Activated CD8-positive, alpha-beta memory T cell treated with anti-CD3 and anti-CD28 coated beads, Interleukin-2, amount 50 U/mL, for 24 hours (primary cell): ENCODE data around the gene CTNNA3.
"Not testable (repeated sequence)": the region's sequence is repeated elsewhere in the genome, so short reads cannot be mapped to it uniquely, and the experiment has no call there.

ENCODE experiments used
- DNase-seq: peaks from one replicate; pipeline ENCODE4 v3.0.0-alpha.2; 2020; ENCODE audit errors: extremely low read depth

Gene CTNNA3

GRCh38 chr10:67696029-67696428 lies at the start of gene CTNNA3:
CTNNA3 (minus strand) TSS chr10:67696195.
- DNase-seq = no peak

GRCh38 chr10:67735430-67735829 lies 39.4 kb upstream of the CTNNA3 start:
- DNase-seq = no peak

GRCh38 chr10:67733511-67733910 lies 37.5 kb upstream of the CTNNA3 start:
- DNase-seq = no peak

GRCh38 chr10:67725567-67725966 lies 29.6 kb upstream of the CTNNA3 start:
- no peak for DNase-seq

DNA sequence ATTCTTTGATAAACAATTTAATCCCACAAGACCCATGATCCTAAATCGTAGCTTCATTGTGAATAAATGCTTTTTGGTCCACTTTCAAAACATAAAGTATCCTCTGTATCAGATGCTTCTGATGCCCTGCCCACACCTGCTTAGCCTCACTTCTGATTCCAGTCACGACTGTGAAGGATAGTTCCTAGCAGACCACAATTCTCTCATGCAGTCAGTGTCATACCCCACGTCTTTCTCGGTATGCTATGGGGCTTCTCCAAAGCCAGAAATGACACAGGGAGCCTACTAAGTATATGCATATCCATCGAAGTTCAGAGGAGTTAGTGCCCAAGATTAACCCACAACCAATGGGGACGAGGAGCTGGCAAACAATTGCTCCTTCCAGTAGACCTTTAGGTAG lies 27.6 kb upstream of the CTNNA3 start:
- DNase-seq = no peak

GRCh38 chr10:67722113-67722512 lies 26.1 kb upstream of the CTNNA3 start:
- DNase-seq = no peak

GRCh38 chr10:67716455-67716854 lies 20.5 kb upstream of the CTNNA3 start:
- not testable (repeated sequence) for DNase-seq

DNA sequence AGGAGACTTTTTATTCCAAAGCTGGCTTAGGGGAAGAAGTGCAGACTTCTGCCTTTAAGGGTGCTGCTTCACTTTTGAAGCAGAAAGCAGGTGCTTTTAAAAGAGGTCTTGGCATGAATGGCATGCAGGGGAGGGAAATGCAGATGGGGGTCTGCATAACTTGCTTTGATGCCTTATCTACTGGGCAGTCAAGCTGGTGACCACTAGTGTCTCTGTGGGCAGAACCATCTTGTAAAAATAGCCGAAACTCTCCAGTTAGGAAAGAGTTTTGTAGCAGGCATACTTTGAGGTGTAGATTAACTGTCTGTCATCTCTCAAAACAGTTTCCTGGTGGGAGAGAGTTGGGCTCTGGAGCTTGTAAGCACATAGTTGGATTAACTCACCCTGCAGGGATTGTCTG lies 9.9 kb upstream of the CTNNA3 start:
- no peak for DNase-seq

GRCh38 chr10:67699613-67700270 lies 3.7 kb upstream of the CTNNA3 start:
- not testable (repeated sequence) for DNase-seq

GRCh38 chr10:67698164-67698563 lies 2.2 kb upstream of the CTNNA3 start:
- DNase-seq = no peak

GRCh38 chr10:67697724-67698131 lies 1.7 kb upstream of the CTNNA3 start:
- no peak for DNase-seq

DNA sequence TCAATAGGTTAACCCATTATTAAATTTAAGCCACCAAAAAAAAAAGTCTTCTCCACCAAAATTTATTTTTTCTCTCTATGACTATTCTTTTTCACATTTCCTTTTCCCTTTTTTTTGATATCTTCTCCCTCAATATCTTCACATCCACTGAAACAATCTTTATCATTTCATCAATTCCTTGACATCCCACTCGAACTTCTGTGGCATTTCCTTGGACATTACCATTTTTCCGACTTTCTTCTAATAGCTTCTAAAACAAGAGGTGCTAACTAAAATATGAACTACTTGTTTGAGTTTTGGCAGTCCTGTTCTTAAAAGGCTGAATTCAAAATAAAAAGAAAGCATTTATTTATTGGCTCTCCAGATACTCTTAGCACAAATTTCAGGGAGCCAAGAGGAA lies 684 bp upstream of the CTNNA3 start:
- DNase-seq = no peak

GRCh38 chr10:67695555-67695954 lies 440 bp downstream of the CTNNA3 start:
- DNase-seq = no peak

- not testable (repeated sequence) for DNase-seq
Measured at GRCh38 chr10:67691861-67692260, 4.1 kb downstream of the CTNNA3 start.

DNA sequence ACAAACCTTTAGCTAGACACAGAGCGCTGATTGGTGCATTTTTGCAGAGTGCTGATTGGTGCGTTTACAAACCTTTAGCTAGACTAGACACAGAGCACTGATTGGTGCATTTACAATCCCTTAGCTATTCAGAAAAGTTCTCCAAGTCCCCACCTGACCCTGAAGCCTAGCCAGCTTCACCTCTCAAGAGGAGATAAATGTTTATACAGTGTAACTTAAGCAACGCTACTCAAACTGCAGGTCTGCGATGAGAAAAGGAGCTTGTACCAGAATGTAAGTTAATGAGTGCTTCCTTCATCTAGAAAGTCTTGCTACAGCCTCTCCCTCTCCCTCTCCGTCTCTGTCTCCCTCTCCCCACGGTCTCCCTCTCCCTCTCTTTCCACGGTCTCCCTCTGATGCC lies 5.5 kb downstream of the CTNNA3 start:
- not testable (repeated sequence) for DNase-seq

- DNase-seq = not testable (repeated sequence)
Measured at GRCh38 chr10:67684140-67684539, 11.9 kb downstream of the CTNNA3 start.

DNA sequence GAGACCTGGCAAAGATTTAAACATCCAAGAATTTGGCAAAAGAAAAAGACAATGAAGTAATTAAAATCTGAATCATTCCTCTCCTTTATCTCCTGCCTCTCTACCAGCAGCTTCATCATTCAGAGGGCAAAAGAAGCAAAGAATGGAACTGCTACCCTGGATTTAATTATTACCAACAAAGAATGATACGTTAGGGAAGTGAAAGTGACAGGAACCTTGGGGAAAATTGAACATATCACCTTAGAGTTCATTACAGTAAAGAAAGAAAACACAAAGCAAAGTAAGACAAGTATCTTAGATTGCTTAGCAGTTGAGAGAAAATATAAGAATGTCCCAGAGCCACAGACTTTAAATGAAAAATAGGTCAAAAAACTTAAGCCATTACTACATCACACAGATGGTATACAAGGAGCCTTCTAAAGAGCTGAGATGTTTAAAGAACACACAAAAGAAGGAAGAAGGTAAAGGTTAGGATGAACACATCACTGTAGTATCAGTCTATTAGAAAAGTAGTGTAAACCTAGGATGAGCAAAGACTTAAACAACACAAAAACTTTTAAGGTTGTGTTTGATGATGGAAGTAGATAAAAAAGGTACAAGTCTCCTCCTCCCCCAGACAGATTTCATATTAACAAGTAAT lies 17.5 kb downstream of the CTNNA3 start:
- DNase-seq = no peak

DNA sequence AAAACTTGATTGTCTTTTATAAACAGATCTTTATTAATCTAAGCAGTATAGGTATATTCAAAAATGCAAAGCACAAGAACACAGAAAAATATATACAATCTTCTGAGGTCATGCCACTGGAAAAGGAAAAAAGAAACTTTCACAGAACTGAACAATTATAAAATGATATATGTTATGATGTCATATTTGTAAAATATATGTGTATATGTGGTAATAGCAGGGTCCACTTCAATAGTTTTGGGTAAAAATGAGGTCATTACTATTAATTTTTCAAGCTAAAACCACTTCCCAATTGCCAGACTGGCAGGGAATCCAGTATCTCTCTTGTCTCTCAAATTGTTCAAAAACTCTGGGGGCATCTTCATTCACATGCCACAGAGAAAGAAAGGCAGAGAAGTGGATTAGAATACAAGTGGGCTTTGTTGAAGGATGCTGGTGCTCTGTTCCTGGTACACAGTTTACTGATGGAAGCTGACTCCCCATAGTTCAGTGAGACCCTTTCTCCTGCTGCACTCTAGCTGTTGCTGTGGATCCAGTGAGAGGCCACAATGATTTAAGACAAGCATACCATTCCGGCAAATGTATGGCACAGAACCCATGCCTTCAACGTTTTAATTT lies 19.7 kb downstream of the CTNNA3 start:
- no peak for DNase-seq

GRCh38 chr10:67670401-67670800 lies 25.6 kb downstream of the CTNNA3 start:
- no peak for DNase-seq

- DNase-seq = no peak
Measured at GRCh38 chr10:67669978-67670377, 26.0 kb downstream of the CTNNA3 start.

DNA sequence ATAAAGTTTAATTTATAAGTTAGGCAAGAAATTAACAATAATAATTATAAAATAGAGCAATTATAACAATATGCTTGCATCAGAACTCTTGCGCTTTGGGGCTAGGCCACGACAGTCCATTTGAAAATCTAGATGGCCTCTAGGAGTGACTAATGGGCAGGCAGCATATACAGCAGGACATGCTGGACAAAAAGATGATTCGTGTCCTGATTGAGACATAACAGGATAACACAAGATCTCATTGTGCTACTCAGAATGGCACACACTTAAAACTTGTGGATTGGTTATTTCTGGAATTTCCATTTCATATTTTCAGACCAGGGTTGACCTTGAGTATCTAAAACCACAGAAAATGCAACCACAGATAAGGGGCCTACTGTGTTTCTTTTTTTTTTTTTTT lies 27.5 kb downstream of the CTNNA3 start:
- no peak for DNase-seq

GRCh38 chr10:67667035-67667425 lies 29.0 kb downstream of the CTNNA3 start:
- no peak for DNase-seq

- DNase-seq = no peak
Measured at GRCh38 chr10:67666416-67667034, 29.5 kb downstream of the CTNNA3 start.
